ENCODE measurements around the gene THEMIS2. TPM values are rescaled to one million over a fixed set of nuclear protein-coding genes. Genes with fewer than 3 reads are reported as not detected.
"Not testable (repeated sequence)": the region's sequence is repeated elsewhere in the genome, so short reads cannot be mapped to it uniquely, and the experiment has no call there.

The THEMIS2 gene
- total RNA-seq, 1 donor from 2014 or later, result 4.6 TPM

DNA sequence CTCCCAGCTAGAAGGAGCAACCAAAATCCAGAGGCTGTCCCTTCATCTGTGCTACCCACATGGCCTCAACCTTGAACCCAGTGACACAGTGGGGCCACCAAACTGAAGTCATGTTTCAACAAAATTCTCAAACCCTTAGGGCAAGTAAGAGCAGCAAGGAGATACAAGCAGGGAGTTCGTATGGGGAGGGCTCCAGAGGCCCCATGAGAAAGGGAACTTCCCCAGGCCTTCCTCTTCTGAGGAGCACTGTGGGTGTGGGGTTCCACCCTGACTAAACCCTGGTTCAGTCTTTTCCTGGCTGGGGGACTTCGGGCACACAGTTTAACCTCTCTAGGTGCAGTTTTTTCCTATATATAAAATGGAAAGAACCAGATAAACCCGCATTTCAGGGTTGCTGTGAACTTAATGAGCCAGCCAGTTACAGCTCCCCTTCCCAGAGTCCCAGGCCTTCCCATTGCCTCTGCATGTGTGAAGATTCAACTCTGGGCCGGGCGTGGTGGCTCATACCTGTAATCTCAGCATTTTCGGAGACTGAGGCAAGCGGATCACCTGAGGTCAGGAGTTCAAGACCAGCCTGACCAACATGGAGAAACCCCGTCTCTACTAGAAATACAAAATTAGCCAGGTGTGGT, 8.0 kb upstream of the THEMIS2 start:
- H3K27ac Mint-ChIP-seq (ENCODE audit: unreplicated experiment), result no peak overlapping the region
- no peak overlapping the region for H3K4me3 Mint-ChIP-seq (ENCODE audit: unreplicated experiment)
- H3K36me3 Mint-ChIP-seq (ENCODE audit: unreplicated experiment), result no peaks in the 10 kb centered on the region
- DNase-seq, result no peak
- TF ChIP-seq CTCF (IDR thresholded peaks at IDR 0.05; ENCODE audit: partially characterized antibody, unreplicated experiment), result no peak
- peaks cover 1% of the 10 kb centered on the region for H3K4me1 Mint-ChIP-seq (ENCODE audit: low read depth, unreplicated experiment)
- peaks cover 7% of the 10 kb centered on the region for H3K27me3 Mint-ChIP-seq (ENCODE audit: unreplicated experiment)
- no peaks in the 10 kb centered on the region for H3K9me3 Mint-ChIP-seq (ENCODE audit: unreplicated experiment)

- no peak overlapping the region for H3K27ac Mint-ChIP-seq (ENCODE audit: unreplicated experiment)
- DNase-seq, result no peak
- no peaks in the 10 kb centered on the region for H3K9me3 Mint-ChIP-seq (ENCODE audit: unreplicated experiment)
- no peaks in the 10 kb centered on the region for H3K4me1 Mint-ChIP-seq (ENCODE audit: low read depth, unreplicated experiment)
- peaks cover 5% of the 10 kb centered on the region for H3K27me3 Mint-ChIP-seq (ENCODE audit: unreplicated experiment)
- no peak overlapping the region for H3K4me3 Mint-ChIP-seq (ENCODE audit: unreplicated experiment)
- no peak for TF ChIP-seq CTCF (IDR thresholded peaks at IDR 0.05; ENCODE audit: partially characterized antibody, unreplicated experiment)
- H3K36me3 Mint-ChIP-seq (ENCODE audit: unreplicated experiment), result no peaks in the 10 kb centered on the region
Measured at GRCh38 chr1:27865821-27866220, 6.5 kb upstream of the THEMIS2 start.

DNA sequence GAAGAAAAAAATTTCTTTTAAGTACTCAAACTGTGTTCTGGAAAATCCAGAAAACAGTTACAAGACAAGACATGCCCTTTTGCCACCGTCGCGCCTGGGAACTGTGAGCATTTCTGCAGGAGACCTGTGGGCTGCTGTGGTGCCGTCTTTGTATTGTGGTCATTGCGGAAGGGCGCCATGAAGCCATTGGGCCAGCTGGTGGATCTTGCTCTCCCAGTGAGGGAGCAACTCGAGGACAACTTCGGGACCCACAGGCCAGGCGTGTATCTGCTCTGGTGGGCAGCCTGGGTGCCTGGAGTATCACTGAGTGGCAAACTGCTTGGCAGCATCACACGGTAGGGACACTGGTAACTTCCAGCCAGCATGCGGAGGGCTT, 3.8 kb upstream of the THEMIS2 start:
- Mint-ChIP-seq H3K4me3 (ENCODE audit: unreplicated experiment) (no peak overlapping the region), H3K36me3 (ENCODE audit: unreplicated experiment) (no peaks in the 10 kb centered on the region), H3K9me3 (ENCODE audit: unreplicated experiment) (peaks cover 1% of the 10 kb centered on the region), H3K4me1 (ENCODE audit: low read depth, unreplicated experiment) (no peaks in the 10 kb centered on the region), H3K27ac (ENCODE audit: unreplicated experiment) (no peak overlapping the region), H3K27me3 (ENCODE audit: unreplicated experiment) (peaks cover 9% of the 10 kb centered on the region)
- DNase-seq, result no peak
- TF ChIP-seq CTCF (IDR thresholded peaks at IDR 0.05; ENCODE audit: partially characterized antibody, unreplicated experiment), result no peak

DNA sequence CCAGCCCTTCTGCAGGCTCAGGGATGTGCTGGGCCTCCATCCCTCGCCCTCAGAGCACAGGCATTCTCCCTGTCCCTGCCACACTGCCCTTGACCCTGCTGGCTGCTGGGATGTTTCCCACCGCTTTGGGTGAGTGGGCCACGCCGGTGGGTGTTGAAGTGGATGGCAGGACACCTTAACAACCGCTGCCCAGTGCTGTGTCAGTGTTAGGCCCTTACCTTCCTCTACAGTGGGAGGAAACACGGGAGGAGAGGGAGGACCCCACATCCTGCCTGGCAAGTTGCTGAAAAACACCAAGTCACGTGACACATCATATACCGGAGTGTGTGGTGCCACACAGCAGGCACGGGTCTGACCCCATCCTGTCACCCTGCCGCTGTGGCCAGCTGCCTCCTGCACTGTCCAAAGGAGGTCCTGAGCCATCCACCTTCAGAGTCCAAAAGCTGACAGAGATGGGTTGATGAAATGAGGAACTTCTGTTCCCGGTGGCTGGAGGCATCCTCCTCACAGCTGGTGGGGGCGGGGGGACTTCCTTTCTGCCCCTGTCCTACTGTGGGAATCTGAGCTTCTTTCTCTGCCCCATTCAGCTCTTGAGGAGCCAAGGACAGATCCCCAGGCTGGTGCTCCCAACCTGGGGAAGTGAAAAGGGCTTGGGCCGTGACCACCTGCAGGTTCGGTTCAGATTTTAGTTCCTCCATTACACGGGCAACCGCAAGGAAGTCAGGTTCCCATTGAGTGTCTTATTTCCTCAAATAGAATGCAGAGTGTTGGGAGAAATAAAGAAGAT, 3.2 kb upstream of the THEMIS2 start:
- peaks cover 4% of the 10 kb centered on the region for H3K9me3 Mint-ChIP-seq (ENCODE audit: unreplicated experiment)
- H3K4me1 Mint-ChIP-seq (ENCODE audit: low read depth, unreplicated experiment), result no peaks in the 10 kb centered on the region
- H3K27ac Mint-ChIP-seq (ENCODE audit: unreplicated experiment), result no peak overlapping the region
- DNase-seq, result no peak
- peaks cover 9% of the 10 kb centered on the region for H3K27me3 Mint-ChIP-seq (ENCODE audit: unreplicated experiment)
- H3K4me3 Mint-ChIP-seq (ENCODE audit: unreplicated experiment), result no peak overlapping the region
- TF ChIP-seq CTCF (IDR thresholded peaks at IDR 0.05; ENCODE audit: partially characterized antibody, unreplicated experiment), result no peak
- H3K36me3 Mint-ChIP-seq (ENCODE audit: unreplicated experiment), result no peaks in the 10 kb centered on the region

DNA sequence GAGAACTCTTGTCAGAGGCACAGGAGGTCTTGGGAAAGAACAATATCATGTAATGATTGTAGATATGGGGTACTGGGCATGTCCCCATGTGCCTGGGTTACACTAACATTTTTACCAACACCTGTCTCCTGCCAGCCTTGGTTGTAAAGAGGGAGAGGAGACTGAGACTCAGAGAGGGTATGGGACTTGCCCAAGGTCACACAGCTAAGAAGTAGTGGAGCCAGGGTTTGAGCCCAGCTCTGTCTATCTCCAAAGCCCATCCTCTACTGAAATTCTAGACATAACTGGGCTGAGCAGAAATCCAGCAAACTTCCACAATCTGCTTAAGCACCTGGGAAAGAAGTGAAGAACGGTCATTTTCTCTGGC, 2.6 kb upstream of the THEMIS2 start:
- H3K4me3 Mint-ChIP-seq (ENCODE audit: unreplicated experiment), result no peak overlapping the region
- H3K9me3 Mint-ChIP-seq (ENCODE audit: unreplicated experiment), result peaks cover 4% of the 10 kb centered on the region
- no peak for TF ChIP-seq CTCF (IDR thresholded peaks at IDR 0.05; ENCODE audit: partially characterized antibody, unreplicated experiment)
- peaks cover 9% of the 10 kb centered on the region for H3K27me3 Mint-ChIP-seq (ENCODE audit: unreplicated experiment)
- DNase-seq, result no peak
- H3K36me3 Mint-ChIP-seq (ENCODE audit: unreplicated experiment), result no peaks in the 10 kb centered on the region
- H3K27ac Mint-ChIP-seq (ENCODE audit: unreplicated experiment), result no peak overlapping the region
- H3K4me1 Mint-ChIP-seq (ENCODE audit: low read depth, unreplicated experiment), result no peaks in the 10 kb centered on the region

DNA sequence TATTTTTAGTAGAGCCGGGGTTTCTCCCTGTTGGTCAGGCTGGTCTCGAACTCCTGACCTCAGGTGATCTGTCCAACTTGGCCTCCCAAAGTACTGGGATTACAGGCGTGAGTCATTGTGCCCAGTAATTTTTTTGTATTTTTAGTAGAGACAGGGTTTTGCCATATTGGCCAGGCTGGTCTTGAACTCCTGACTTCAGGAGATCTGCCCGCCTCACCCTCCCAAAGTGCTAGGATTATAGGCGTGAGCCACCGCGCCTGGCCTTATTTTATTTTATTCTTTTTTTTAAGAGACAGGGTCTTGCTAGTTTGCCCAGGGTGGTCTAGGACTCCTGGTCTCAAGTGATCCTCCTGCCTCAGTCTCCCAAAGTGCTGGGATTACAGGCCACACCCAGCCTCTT, 1.3 kb upstream of the THEMIS2 start:
- H3K4me3 Mint-ChIP-seq (ENCODE audit: unreplicated experiment); H3K27me3 Mint-ChIP-seq (ENCODE audit: unreplicated experiment); DNase-seq; H3K36me3 Mint-ChIP-seq (ENCODE audit: unreplicated experiment); H3K9me3 Mint-ChIP-seq (ENCODE audit: unreplicated experiment); H3K27ac Mint-ChIP-seq (ENCODE audit: unreplicated experiment); H3K4me1 Mint-ChIP-seq (ENCODE audit: low read depth, unreplicated experiment): not testable (repeated sequence)

All from glutamatergic neuron (in vitro differentiated cells).